Measurements from ENCODE around the gene ASCC3.

DNA sequence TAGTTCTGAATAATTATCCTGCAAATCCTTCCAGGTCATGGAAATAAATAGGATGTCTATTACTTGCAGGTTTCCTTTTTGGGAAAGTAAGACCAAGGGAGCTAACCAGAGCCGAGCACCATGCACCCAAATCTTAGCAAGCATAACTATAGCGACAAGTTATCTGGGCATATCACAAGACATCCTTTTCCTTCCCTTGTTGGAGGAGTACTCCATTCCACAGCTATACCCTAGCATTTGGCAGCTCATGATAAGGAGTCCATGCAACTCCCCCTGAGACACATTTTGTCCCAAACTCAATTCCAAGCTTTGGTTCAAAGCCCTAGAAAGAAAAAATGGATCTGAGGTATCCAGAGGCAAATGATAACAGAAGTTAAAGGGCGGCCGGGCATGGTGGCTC, 16.5 kb upstream of the ASCC3 start:
- TF ChIP-seq, protein P1, sequence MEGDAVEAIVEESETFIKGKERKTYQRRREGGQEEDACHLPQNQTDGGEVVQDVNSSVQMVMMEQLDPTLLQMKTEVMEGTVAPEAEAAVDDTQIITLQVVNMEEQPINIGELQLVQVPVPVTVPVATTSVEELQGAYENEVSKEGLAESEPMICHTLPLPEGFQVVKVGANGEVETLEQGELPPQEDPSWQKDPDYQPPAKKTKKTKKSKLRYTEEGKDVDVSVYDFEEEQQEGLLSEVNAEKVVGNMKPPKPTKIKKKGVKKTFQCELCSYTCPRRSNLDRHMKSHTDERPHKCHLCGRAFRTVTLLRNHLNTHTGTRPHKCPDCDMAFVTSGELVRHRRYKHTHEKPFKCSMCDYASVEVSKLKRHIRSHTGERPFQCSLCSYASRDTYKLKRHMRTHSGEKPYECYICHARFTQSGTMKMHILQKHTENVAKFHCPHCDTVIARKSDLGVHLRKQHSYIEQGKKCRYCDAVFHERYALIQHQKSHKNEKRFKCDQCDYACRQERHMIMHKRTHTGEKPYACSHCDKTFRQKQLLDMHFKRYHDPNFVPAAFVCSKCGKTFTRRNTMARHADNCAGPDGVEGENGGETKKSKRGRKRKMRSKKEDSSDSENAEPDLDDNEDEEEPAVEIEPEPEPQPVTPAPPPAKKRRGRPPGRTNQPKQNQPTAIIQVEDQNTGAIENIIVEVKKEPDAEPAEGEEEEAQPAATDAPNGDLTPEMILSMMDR (conservative IDR thresholded peaks at IDR 0.05; ENCODE audit: low read depth in 2 of 2): no peak
- no peak for TF ChIP-seq POLR2AphosphoS5 (IDR thresholded peaks at IDR 0.05; ENCODE audit: low read depth)
- no peak for TF ChIP-seq EZH2 (IDR thresholded peaks at IDR 0.05; ENCODE audit: low read depth, unreplicated experiment)
- TF ChIP-seq, protein P2, sequence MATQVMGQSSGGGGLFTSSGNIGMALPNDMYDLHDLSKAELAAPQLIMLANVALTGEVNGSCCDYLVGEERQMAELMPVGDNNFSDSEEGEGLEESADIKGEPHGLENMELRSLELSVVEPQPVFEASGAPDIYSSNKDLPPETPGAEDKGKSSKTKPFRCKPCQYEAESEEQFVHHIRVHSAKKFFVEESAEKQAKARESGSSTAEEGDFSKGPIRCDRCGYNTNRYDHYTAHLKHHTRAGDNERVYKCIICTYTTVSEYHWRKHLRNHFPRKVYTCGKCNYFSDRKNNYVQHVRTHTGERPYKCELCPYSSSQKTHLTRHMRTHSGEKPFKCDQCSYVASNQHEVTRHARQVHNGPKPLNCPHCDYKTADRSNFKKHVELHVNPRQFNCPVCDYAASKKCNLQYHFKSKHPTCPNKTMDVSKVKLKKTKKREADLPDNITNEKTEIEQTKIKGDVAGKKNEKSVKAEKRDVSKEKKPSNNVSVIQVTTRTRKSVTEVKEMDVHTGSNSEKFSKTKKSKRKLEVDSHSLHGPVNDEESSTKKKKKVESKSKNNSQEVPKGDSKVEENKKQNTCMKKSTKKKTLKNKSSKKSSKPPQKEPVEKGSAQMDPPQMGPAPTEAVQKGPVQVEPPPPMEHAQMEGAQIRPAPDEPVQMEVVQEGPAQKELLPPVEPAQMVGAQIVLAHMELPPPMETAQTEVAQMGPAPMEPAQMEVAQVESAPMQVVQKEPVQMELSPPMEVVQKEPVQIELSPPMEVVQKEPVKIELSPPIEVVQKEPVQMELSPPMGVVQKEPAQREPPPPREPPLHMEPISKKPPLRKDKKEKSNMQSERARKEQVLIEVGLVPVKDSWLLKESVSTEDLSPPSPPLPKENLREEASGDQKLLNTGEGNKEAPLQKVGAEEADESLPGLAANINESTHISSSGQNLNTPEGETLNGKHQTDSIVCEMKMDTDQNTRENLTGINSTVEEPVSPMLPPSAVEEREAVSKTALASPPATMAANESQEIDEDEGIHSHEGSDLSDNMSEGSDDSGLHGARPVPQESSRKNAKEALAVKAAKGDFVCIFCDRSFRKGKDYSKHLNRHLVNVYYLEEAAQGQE (IDR thresholded peaks at IDR 0.05; ENCODE audit: unreplicated experiment): no peak
- no peak for TF ChIP-seq ZNF331 (CRISPR knock-in tag; IDR thresholded peaks at IDR 0.05; ENCODE audit: low read depth)

Measured in GM23338 (cell line).